GM15510 (cell line): ENCODE measurements around the gene ESPL1.

Experiments used
- POLR2A ChIP-seq: IDR thresholded peaks from 3 replicates; pipeline ENCODE4 v1.6.1; 2011; ENCODE audit warnings: borderline replicate concordance; ENCODE audit not compliant: insufficient read length; ENCODE audit errors: extremely low read depth

The ESPL1 gene

GRCh38 chr12:53334822-53335221 is 66.7 kb downstream of the ESPL1 start:
- no peak for TF ChIP-seq POLR2A

- TF ChIP-seq POLR2A, result no peak
Observed at GRCh38 chr12:53336181-53336681, 68.1 kb downstream of the ESPL1 start, which contains the start of gene SP7. Gene SP7 (minus strand): TSS chr12:53336354. CDS start chr12:53335646, 708 bp downstream.

- TF ChIP-seq POLR2A, result no peak
Observed at GRCh38 chr12:53338017-53338416, 69.9 kb downstream of the ESPL1 start.

- TF ChIP-seq POLR2A, result no peak
Observed at GRCh38 chr12:53338916-53339315, 70.8 kb downstream of the ESPL1 start.

GRCh38 chr12:53340398-53340797 is 72.3 kb downstream of the ESPL1 start:
- TF ChIP-seq POLR2A, result no peak
